GM19193 (cell line): ENCODE data around the gene IMP3.
A peak's percentile ranks its signal among the peaks of the same experiment; 100 is the strongest.

ENCODE experiments used
- POLR2A ChIP-seq: IDR thresholded peaks from 4 replicates; pipeline ENCODE4 v1.6.1; 2011; ENCODE audit not compliant: insufficient read depth, insufficient read length; ENCODE audit errors: extremely low read depth

Gene IMP3

GRCh38 chr15:75655931-75656330 is 15.9 kb upstream of the IMP3 start:
- TF ChIP-seq POLR2A: no peak

- no peak for TF ChIP-seq POLR2A
Measured at GRCh38 chr15:75654201-75654907, 14.3 kb upstream of the IMP3 start.

GRCh38 chr15:75653347-75653913 is 13.4 kb upstream of the IMP3 start:
- TF ChIP-seq POLR2A: no peak

DNA sequence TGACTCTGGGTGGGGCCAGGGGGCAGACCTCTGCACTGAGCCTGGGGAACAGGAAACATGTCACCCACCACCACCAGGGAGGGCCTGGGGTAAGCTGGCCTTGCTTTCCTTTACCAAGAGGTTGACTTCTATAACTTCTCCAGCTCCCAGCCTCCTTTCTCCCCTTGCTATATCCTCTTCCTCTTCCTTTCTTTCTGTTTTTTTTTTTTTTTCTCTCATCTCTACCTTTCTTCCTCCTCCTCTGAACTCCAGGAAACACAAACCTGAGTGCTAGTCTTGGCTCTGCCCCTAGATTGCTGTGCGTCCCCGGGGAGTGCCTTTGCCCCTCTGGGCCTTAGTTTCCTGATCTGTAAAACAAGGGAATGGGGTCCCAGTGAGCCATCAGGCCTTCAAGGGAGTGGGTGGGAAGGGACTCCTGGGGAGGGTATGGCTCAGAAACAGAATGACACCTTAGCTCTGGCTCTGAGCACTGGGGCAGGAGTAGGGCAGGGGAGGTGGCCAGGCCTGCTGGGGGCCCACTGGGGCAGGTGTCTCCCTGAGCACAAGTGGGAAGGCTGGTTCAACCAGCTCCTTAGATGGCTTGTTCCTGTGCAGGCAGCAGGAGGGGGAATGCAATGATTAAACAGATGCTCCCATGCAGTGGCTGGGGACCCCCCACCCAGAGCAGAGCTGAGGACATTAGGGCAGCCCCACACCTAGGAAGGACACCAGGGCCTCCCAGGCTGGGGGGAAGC is 12.0 kb upstream of the IMP3 start:
- TF ChIP-seq POLR2A: no peak

DNA sequence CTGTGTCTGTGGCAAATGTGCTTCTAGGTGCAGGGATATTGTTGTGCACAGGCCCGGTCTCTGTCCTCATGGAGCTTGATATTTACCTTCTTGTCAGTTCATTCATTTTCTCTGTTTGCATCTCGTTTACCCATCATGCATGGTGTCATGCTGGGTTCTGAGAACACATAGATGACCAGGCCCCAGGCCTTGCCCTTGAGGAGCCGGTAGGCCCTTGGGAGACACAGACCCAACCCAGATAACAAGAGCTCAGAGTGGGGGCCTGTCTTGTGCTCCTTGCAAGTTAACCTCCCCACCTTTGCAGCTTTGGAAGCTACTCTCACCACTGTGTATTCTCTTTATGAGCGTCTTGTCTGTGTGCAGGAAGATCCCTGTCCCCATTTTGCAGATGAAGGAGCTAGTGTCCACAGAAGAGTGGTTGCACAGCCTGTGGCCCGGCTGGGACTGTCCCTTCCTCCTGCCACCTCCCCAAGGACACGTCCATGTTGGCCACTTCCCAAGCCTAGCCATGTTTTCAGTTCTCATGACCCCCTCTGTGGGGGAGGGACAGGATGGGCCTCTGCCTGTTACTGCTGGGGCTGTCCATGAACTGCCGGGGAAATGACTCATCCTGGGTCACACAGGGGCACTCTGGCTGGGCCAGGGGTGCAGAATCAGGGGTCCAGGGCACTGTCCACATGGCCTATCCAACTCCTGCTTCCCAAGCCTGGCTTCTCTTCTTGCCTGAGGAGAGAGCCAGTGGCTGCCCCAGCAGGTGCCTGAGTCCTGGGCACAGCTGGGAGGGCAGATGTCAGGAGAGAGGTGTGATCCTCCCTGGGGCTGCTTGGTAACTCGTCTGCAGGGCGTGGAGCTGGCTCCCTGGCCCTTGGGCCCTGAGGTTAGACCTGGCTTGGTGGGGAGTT is 11.1 kb upstream of the IMP3 start:
- TF ChIP-seq POLR2A: no peak

- no peak for TF ChIP-seq POLR2A
Measured at GRCh38 chr15:75649848-75650247, 9.8 kb upstream of the IMP3 start.

DNA sequence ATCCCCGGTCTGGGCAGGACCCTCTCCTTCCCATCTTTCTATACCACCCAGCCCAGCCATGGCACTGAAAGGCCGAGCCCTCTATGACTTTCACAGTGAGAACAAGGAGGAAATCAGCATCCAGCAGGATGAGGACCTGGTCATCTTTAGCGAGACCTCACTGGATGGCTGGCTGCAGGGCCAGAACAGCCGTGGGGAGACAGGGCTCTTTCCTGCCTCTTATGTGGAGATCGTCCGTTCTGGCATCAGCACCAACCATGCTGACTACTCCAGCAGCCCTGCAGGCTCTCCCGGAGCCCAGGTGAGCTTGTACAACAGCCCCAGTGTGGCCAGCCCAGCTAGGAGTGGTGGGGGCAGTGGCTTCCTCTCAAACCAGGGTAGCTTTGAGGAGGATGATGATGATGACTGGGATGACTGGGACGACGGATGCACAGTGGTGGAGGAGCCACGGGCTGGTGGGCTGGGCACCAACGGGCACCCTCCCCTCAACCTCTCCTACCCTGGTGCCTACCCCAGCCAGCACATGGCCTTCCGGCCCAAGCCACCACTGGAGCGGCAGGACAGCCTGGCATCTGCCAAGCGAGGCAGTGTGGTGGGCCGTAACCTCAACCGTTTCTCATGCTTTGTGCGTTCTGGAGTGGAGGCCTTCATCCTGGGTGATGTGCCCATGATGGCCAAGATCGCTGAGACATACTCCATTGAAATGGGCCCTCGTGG is 9.2 kb upstream of the IMP3 start:
- TF ChIP-seq POLR2A: no peak

- TF ChIP-seq POLR2A: no peak
Measured at GRCh38 chr15:75648156-75649000, 8.4 kb upstream of the IMP3 start.

DNA sequence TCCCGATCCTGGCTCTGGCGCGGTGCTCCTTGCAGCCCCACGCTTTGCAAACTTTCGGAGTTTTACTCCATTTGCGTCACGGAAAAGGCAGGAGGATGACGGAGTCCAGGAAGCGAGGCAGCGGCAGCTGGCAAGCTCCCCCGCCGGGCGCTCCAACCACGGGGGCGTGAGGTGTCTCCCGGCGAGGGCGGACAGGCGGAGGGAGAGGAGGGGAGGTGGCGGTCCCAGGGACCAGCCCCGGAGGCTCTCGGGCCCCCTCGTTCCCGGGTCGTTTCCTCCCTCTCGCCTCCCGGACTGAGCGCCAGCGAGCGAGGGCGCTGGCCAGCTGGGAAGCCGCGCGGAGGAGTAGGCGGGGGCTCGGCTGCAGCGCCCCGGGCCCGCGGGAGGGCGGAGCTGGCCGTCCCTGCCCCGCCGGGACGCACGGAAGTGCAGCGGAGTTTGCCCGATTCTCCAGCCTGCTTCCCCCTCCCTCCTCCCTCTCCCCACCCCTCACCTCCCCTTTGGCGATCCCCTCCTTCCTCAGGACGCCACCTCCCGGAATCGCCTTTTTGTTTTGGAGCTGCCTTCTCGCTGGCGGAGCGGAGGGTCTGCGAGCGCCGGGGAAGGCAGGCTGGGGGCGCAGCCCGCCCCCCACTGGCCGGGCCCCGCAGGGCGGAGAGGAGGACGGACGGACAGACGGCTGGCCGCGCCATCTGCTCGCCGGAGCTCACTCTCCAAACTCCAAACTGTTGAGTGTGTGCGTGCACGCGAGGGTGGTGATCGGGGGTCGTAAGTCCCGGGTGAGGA is 7.5 kb upstream of the IMP3 start, which contains the start of gene SNX33:
Gene SNX33 (plus strand): TSS at position 543 of the 786 bp plus-strand sequence. CDS start 1,191 bp downstream, outside the sequence.
- peak; percentile 30 for TF ChIP-seq POLR2A

DNA sequence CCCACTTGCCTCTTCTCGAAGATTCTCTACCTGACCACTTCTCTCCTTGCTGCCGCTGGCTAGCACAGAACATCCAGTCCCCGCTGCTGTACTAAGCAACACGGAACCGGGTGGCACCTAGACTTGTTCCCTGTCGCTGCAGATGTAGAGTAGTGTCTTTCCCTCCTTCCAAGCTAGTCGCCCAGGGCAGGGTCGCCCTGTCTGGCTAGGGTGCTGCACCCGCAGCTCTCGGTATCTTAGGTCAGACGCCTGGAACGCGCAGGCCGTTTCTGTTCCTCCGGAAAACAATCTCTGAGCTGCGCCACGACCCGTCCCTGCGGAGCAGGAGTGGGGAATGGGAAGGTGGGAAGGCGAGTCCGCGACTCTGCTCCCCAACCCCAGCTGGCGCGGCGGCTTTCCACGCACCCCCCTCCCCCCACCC is 6.9 kb upstream of the IMP3 start:
- no peak for TF ChIP-seq POLR2A

DNA sequence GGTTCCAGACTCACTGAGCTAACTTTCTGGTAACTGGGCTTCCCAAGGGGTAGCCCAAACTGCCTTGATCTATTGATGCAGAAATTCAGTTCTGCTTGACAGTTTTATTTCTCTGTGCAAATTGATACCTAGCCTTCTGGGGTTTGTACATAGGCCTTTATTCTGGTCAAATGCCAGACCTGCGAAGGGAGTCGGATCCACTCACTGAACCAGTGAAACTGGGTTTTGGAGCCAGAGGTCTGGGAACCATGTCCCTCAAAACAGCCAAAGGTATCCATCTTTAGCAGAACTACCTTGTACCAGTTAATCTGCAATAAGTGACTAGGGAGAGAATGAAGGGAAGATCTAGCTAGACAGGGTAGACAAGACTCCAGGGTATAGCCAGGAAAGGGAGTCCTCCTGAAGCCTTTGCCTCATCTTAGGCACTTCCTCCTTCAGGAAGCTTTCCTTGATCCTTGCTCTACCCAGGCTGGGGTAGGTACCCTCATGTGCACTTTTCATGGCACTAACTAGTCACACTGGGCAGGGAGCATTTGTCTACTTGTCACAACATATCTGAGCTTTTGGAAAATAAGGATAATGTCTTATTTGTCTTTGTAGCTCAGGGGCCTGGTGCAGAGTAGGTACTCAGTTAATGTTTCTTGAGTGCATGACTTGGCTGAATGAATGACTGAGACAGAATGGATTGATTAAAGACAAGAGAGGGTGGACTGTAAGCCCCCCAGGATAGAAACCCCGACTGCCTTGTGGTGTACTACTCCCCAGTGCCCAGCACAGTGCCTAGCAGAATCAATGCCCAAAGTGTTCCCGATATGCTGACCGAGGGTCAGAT is 6.3 kb upstream of the IMP3 start:
- no peak for TF ChIP-seq POLR2A

GRCh38 chr15:75644376-75644775 is 4.4 kb upstream of the IMP3 start:
- TF ChIP-seq POLR2A: no peak

DNA sequence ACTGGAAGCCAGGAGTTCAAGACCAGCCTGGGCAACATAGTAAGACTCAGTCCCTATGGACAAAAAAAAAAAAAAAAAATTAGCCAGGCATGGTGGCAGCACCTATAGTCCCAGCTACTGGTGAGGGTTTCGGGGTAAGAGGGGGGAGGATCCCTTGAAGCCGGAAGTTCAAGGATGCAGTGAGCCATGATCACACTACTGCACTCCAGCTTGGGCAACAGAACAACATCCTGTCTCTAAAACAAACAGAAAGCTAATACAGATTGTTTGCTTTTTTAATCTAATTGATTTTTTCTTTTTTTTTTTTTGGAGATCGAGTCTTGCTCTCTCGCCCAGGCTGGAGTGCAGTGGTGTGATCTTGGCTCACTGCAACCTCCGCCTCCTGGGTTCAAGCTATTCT is 1.6 kb upstream of the IMP3 start:
- TF ChIP-seq POLR2A: no peak

DNA sequence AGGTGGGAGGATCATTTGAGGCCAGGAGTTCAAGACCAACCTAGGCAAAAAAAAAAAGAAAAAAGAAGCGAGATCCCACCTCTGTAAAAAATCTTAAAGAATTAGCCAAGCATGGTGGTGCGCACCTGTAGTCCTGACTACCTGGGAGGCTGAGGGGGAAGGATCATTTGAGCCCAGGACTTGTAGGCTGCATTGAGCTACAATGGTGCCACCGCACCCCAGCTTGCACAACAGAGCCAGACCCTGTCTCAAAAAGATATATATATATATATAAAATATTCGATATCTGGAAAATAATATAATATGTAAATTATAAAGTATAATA is 1.1 kb upstream of the IMP3 start:
- TF ChIP-seq POLR2A: no peak
